ENCODE data around the gene CLCN5.

GRCh38 chrX:49901048-49901447 lies 21.3 kb upstream of the CLCN5 start:
- TF ChIP-seq POLR2AphosphoS5 (IDR thresholded peaks at IDR 0.05) (no peak), CTCF (IDR thresholded peaks at IDR 0.05) (no peak)

All from gastroesophageal sphincter (tissue), 3 donors.